HTR-8/SVneo (cell line): ENCODE measurements around the gene ASPN.

ENCODE experiments used
- DNase-seq: peaks from one replicate; pipeline ENCODE4 v3.0.0; 2011; ENCODE audit warnings: low spot score, mixed read lengths; ENCODE audit not compliant: insufficient read length
- FAIRE-seq: peaks from 2 replicates; lab custom pipeline; 2011; peaks lifted over from hg19 to GRCh38; lab: Jason Lieb, UNC

Gene ASPN

GRCh38 chr9:92482329-92482728, at the start of gene ASPN:
TSS of gene ASPN (minus strand) at chr9:92482506.
- DNase-seq (no peak), FAIRE-seq (no peak)

- DNase-seq = no peak
- FAIRE-seq = no peak
Measured at GRCh38 chr9:92530893-92531292, 48.6 kb upstream of the ASPN start.

GRCh38 chr9:92529124-92529523, 46.8 kb upstream of the ASPN start:
- FAIRE-seq (no peak), DNase-seq (no peak)

GRCh38 chr9:92528522-92528849, 46.2 kb upstream of the ASPN start:
- no peak for FAIRE-seq
- no peak for DNase-seq

- DNase-seq (no peak), FAIRE-seq (no peak)
Measured at GRCh38 chr9:92527832-92528521, 45.7 kb upstream of the ASPN start.

GRCh38 chr9:92527291-92527828, 45.1 kb upstream of the ASPN start:
- DNase-seq = no peak
- FAIRE-seq = no peak

GRCh38 chr9:92525306-92525705, 43.0 kb upstream of the ASPN start:
- FAIRE-seq (no peak), DNase-seq (no peak)

- DNase-seq (no peak), FAIRE-seq (no peak)
Measured at GRCh38 chr9:92524881-92525280, 42.6 kb upstream of the ASPN start.

- DNase-seq = no peak
- FAIRE-seq = no peak
Measured at GRCh38 chr9:92522983-92523970, 41.0 kb upstream of the ASPN start.

- FAIRE-seq (no peak), DNase-seq (no peak)
Measured at GRCh38 chr9:92520837-92521236, 38.5 kb upstream of the ASPN start.

GRCh38 chr9:92518199-92518598, 35.9 kb upstream of the ASPN start:
- no peak for DNase-seq
- no peak for FAIRE-seq

GRCh38 chr9:92517046-92517445, 34.7 kb upstream of the ASPN start:
- FAIRE-seq (no peak), DNase-seq (no peak)

GRCh38 chr9:92516521-92516920, 34.2 kb upstream of the ASPN start:
- FAIRE-seq = no peak
- no peak for DNase-seq

GRCh38 chr9:92514635-92515034, 32.3 kb upstream of the ASPN start:
- FAIRE-seq = no peak

GRCh38 chr9:92513349-92513748, 31.0 kb upstream of the ASPN start:
- FAIRE-seq (no peak), DNase-seq (no peak)

More at GRCh38 chr9:92514635-92515034, 32.3 kb upstream of the ASPN start:
- no peak for DNase-seq

- DNase-seq (no peak), FAIRE-seq (no peak)
Measured at GRCh38 chr9:92512622-92513021, 30.3 kb upstream of the ASPN start.

- DNase-seq = no peak
- FAIRE-seq = no peak
Measured at GRCh38 chr9:92510747-92511146, 28.4 kb upstream of the ASPN start.

- DNase-seq (no peak), FAIRE-seq (no peak)
Measured at GRCh38 chr9:92509050-92509449, 26.7 kb upstream of the ASPN start.

GRCh38 chr9:92508018-92508820, 25.9 kb upstream of the ASPN start:
- no peak for DNase-seq
- FAIRE-seq = no peak

GRCh38 chr9:92507496-92507895, 25.2 kb upstream of the ASPN start:
- no peak for FAIRE-seq
- DNase-seq = no peak
